Stimulated activated CD8-positive, alpha-beta memory T cell treated with anti-CD3 and anti-CD28 coated beads, Interleukin-4, amount 100 ng/mL, for 4 hours (primary cell): ENCODE data around the gene C14orf132.

Source experiments
- DNase-seq, 2 donors: peaks; one replicate each; pipeline ENCODE4 v3.0.0-alpha.2; 2020; ENCODE audit warnings: low read depth in 2 of 2, low spot score in 1 of 2

The C14orf132 gene

DNA sequence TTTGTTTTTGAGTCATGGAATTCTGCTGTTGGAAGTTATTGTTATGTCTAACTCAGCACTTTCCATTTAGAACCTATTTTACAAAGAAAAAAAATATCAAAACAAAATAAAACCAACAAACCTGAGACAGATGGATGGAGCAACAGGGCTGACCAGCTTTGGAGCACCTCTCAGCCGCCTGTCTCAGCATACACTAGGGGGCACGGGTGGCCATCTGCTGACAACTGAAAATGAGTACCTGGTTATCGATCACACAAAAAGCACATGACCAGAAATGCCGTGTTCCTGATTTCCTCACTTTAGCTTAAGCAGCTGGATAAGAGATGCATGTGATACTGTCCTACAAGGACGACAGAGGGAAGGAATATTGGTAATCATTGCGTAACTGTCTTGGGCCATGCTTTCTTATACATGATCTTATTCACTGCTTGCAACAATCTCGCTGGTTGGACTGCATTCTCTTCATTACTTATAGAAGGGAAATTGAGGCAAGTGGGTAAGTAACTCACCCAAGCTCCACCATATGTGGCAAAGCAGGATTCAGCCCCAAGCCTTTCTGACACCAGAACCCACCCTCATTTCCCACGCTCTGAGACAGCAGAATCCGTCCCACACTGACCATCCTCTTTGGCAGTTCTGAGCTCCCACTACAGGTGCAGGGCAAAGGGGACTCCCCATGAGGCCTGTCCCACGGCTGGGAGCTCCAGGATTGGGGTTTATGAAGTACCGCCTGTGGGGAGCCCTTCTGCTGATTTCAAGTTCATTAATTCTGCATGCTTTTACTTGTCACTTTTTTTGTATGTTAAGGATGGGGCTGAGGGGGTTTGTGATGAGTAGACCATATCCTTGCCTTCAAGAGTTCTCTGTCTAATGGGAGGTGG is 43.5 kb downstream of the C14orf132 start:
- DNase-seq: no peak

DNA sequence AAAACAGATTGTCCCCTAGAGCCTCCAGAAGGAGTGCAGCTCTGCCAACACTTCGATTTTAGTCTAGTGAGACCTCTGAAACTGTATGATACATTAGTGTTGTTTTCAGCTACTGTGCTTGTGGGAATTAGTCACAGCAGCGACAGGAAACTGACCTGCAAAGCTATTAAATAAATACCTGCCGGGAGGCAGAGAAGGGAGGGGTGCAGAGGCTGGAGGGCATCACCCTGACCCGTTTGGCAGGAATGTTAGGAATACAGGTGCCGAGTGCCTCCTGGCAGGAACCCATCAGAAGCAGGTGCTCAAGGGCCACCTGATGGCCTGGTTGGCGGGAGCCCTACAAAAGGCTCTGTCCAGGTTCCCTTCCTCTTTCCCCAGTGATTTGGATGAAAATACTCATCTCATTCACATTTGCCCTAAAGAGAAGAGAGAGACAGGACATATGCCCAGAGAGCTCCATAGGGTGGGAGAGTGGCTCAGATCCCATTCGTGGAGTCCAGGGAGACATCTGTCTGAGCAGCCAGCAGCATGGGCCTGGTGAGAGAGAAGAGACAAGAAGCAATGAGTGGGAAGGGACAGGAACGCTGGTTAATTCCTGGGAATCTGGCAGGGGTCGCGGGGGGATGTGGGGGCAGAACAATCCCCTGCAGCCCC is 44.6 kb downstream of the C14orf132 start:
- no peak for DNase-seq

DNA sequence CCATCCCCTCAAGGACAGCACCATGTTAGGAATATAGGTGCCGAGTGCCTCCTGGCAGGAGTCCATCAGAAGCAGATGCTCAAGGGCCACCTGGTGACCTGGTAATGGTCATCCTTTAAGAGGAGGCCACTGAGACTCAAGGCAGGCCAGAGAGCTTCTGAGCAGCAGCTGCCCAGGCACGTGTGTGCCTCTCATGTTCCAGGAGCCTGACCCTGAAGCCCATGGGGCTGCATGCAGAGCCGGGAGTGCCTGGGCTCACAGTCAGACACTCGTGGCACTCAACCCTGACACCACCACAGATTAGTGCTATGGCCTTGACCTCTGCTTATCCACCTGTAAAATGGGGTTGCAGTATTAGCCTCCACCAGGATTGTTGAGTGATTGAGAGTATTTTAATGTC is 45.6 kb downstream of the C14orf132 start:
- DNase-seq: no peak

DNA sequence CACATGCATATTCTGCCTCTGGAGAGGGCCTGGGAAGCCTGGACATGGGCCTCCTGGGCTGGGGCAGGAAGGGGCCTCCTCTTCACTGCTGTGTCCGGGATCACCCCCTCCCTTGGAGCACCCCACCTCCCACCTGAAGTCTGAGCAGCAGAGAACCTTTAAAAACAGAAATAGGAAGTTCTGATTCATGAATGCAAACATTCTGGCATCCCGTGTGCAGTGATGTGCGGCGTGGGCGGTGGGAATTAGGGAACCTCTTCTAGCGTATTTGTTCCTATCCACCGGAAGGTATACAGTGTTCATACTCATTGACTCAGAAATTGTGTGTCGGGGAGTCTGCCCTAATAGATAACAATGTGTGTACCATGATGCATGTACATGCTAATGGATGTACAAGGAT is 46.2 kb downstream of the C14orf132 start:
- DNase-seq: no peak

DNA sequence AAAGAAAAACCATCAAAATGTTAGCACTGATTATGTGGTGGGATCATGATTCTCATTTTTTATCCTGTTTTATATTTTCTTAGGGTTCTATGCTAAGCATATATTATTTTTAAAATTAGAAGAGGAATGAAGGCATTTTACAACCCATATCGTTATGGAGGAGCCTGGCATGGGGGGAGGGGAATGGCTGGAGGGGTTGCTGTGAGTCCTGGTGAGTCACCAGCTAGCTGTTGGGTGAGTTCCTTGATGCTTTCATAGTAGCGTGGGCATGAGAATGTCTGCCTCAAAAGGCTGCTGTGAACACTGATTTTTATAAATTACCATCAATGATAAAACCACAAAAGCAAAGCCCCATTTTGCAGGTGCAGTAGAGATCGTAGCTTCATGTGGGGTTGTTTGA is 46.9 kb downstream of the C14orf132 start:
- no peak for DNase-seq

DNA sequence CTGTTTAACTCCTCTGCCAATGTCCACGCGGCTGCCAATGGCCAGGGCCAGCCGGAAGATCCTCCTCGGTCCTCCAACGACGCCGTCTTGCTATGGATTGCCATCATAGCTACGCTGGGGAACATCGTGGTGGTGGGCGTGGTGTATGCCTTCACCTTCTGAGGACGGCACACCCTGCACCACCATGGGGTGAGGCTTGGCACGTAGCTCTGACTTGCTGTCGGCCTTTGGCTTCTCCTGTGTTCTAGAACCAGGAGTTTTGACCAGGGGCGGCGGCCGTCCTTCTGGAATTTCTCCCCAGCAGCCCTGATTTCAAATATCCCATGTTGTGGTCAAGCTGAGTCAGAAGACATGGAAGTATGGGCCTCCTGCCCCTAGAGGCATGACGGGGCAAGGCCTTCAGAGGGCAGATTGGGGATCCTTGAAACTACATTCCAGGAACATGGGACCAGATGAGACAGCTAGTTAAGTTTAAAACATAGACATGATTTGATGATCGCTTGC is 47.5 kb downstream of the C14orf132 start:
- no peak for DNase-seq

DNA sequence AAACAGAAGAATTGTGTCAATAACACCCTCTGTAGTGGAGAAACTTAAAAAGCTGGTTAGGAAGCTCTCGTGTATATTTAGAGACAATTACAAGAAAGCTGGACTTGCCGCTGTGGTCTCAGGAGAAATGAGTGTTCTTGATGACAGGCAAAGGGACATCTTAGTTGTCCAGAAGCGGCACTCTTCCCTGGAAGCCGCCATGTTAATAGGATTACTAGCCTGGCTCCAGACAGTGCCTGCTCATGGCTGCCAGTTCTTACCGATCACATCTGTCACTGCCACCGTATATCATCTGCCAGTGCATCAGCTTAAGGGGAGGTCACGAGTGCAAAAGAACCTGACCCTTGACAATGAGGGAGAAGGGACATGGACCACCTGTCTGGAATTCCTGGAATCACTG is 48.9 kb downstream of the C14orf132 start:
- DNase-seq: no peak

DNA sequence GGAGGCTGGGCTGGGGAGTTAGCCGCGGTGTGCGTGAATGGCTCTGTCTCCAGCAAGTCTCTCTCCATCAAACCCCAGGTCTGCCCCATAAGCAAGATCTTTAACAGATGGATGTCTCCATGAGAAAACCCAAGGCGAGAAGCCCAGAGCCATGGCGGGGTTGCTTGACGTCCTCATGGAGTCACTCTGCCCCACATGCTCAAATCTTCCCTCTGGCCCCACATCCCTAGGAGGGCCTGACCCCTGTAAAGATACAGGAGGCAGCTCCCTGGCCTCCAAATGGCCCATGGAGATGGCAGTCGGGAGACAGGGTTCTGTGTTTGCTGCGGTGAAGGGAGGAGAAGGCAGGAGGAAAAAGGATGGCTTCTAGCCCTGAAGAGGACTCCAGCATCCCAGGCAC is 49.3 kb downstream of the C14orf132 start:
- DNase-seq: no peak

DNA sequence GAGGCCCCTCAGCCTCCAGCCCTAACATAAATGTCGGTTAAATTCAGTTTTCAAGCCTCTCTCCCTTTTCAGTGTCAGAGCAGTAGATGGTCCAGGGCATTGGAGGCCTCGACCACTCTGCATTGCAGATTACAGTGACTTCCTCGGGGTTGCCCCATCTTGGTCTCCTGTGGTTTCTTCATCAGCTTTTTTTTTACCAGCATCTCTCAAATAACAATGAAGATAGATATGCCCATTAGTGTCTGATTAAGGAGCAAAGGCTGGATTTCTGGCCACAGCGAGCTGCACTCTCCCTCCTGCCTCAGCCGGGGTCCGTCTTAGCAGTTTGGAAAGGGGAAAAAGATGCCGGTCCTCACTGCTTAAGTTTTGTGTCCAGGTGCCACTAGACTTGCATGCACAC is 49.7 kb downstream of the C14orf132 start:
- no peak for DNase-seq

DNA sequence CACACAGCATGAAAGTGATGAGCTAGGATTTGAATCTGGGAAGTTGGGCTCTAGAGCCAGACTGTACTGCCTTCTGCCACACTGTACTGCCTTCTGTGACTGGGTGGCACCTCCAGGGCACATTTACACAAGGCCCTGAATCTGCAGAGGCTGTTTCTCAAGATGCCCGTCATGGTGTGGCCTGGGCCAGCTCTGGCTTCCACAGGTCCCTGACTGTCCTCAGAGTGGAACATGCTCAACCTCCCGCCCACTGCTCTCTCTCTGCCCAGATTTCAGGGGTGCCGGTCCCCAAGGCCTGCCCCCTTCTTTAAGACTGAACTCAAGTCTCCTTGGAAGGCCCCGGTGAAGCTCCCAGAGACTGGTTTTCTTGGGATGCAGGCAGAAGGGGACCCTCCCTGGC is 50.2 kb downstream of the C14orf132 start:
- no peak for DNase-seq

DNA sequence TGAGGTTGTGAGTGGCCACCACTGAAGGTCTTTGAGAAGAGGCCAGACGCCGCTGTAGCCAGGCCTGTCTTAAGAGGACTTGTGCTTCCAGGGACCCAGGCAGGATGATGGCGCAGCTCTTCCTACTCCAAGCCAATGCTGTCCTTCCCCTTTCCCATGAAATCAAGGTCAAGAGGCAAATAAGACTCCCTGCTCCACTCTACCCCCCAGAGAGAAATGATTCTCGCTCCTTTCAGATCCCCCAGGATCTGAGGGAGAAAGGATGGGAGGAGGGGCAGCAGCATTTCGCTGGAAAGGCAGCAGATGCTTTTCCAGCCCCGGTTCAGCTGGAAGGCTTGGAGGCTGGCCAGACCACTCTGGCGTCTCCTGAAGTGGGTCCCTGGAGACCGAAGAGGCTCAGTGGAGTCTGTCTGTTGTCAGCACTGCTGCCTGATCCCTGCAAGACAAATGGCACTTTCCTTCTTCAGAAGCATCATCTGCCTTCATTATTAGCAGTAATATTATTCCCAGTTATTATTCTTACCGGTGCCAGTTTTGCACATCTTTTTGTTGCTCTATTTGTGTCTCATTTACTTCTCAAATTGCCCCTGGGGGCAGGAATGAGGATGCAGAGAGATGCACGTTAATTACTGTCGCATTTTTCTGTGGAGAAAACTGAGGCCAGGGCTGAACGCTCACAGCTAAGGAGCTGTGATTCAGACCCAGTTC is 51.4 kb downstream of the C14orf132 start:
- no peak for DNase-seq

DNA sequence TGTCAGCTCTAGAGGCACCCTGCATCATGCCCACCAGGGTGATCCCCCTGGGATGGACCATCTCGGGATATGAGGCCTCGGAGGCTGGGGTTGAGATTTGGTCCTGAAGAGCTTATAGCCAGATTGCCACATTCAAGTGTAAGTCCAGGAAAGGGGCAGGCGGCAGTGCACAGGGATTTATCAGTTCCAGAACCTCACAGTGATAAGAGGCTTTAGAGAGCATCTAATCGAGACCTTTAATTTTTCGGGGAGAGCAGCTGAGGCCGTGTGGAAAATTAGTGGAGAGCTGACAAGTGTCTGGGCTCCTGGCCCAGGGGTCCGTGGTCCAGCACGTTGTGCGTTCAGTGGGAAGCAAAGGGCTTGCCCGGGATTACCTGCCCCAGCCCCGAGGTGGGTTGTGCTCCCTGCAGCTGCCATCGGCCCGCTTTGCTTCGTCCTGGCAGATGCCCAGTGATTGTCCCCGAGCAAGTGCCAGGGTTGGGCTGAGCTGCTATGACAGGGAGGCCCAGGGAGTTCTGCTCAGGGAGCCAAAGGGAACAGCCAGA is 52.1 kb downstream of the C14orf132 start:
- no peak for DNase-seq

DNA sequence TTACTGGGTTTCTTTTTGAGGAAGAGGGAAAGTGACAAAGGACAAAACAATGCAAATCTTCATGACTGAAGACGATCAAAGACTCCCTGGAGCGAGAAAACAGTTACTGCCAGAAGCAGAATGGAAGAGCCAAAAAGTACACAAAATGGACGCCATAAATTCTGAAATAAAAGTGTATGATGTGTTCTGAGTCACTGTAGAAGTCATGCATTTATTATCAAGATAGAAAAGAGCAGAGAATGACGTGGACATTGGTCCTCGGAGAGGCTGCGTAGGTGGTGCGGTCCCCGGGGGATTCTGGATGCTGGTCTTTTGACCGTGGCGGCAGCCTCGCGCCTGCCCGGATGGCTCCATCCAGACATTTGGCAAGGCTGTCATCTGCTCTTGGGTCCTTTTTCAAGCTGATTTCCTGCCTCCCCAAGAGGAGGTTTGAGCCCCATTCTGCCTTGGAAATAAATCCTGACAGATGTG is 52.8 kb downstream of the C14orf132 start:
- no peak for DNase-seq

DNA sequence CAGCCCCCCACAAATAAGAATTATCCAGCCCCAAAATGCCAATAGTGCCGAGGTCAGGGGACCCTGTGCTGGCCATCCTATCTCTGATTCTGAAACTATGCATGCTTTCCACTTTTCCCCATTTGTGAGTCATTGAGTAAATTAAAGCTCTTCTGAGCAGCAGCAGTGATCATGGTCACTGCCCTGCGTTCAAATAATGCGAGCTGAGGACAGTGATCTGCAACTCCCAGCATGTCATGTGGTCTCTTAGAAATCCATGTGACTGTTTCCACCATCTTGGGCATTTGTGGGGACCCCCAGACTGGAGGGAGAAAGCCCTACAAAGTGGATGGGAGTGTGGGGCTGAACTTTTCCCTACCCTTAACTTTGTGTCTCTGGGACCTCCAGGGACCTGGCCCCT is 53.8 kb downstream of the C14orf132 start:
- DNase-seq: no peak

DNA sequence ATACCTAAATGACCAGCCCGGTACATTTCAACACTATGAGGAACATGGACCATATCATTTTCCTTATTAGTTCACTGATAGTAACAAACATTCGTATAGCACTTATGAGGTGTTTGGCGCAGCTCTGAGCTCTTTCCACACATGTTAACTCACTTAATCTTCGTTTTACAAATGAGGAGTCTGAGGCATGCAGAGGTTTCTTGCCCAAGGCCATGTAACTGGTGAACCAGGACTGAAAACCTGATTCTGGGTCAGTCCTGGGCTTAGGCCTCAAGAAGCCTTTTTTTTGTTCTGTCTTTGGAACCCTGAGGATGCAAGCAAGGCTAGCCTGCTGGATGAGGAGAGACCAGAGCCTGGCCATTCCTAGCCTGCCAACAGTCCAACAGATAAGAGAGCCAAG is 55.0 kb downstream of the C14orf132 start:
- DNase-seq: no peak

DNA sequence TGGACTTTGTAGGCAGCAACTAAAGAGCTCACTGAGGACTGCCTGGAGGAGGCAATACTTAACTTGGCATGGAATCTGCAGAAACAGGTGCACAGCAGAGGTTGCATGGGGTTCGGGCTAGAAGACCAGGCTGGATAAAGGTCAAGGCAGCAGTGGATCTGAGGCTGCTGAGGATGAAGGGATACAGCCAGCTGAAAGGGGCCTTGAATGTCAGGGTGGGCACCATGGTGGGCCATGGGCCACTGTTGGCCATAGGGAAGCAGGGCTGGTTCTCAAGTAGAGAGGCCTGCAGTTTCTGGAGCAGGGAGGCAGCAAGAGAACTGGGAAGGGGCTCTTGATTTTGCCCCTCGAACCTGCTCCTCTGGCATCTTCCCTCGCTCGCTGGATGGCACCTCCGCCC is 55.5 kb downstream of the C14orf132 start:
- DNase-seq: no peak

DNA sequence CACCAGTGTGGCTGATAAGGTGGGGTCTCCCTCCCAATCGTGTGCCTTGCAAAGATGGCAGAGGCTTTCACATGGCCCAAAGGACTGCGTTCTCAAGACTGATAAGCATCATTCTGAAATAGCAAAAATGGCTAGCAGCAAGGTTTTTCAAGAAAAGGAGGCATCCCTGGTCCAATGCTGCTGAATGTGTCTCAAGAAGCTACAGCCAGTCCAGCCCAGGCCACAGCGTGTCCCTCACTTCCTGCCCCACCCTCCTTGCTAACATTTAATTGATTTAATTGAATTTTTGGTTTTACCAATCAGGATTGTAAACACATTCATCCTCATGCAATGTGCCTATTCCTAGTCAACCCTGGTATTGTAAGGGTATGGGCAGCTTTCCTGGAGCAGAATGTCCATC is 55.9 kb downstream of the C14orf132 start:
- DNase-seq: no peak

DNA sequence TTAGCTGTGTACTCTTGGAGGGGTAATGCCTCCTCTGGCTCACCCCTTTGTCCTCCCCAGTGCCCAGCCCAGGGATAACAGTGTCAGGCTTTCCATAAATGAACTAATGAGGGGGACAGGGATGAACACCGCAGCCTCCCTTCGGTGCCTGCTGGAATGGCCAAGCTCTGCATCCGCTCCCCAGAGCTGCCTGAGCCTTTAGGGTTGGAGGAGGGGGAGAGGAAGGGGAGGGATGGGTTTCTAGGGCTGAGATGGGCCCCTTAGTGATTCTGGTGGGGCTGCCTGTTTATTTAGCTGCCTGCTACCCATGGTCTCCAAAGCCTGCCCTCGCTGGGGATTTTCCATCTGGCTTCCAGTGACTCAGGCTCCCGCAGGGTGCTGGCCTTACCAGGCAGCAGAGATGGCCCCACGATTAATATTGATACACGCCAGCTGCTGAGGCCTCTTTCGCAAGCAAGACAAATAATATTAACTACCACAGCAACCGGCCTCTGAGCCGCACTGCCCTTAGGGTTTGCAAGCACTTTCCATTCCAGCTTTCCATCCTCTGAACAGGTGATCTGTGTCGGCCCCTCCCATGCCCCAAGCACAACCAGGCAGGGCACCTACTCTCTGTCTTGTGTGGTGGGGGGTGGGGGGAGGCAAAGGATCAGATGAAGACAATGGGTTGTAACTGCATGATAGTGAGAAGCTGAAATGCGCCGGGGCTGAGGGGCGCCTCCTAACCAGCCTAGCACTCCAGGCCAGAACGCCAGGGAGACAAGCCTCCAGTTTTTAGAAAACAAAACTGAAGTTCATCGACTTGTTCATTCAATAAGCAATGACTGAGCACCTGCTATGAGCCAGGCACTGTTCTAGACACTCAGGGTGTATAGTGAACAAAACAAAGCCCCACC is 56.7 kb downstream of the C14orf132 start:
- no peak for DNase-seq

DNA sequence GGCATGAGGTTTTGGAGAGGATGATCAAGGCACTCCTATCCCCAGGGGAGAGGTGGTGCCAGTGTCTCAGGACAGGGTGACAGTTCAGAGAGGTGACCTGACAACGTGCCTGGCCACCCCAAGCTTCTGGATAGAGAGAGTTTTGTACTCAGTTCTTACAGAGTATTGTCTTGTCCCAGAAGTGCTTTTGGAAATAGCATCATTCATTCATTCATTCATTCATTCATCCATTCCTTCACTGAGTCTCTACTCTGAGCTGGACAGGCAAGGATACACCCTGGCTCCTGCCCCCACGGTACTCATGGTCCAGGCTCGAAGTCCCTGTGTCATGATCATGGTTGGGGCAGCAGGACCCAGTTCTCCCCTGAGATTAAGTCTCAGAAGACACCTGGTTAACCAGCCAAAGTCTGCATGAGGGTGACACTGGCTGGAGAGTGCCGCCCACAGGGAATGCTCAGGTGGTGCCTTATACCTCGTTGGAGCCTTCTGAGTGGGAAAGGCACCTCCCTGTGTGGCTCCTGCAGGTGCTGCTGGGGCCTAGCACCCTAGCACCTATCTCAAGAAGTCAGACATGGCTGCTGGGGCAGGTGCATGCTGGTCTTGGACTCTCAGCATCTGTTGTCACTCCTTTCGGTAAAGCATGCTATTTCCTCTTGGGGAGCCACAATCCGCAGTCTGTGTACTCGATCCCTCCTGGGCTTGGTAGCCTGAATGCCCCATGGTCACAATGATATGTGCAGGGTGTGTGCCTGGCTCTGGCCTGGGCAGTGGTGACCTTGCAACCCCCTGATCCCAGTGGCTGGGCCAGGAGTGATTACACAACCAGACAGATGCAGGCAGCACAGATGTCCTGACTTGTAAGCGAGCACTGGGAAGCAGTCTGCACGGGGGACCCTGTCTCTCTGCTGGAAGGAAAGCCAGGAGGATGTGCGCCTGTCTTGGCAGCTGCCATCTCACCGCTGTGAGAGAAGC is 57.8 kb downstream of the C14orf132 start:
- DNase-seq: no peak
